IPS-20b (cell line): ENCODE measurements around the gene EVI5.
"Not testable (repeated sequence)": the region's sequence is repeated elsewhere in the genome, so short reads cannot be mapped to it uniquely, and the experiment has no call there.

Experiments
- H3K27ac ChIP-seq: one replicate; pipeline ENCODE4 v1.5.1; 2013; ENCODE audit warnings: low read length
- H3K27me3 ChIP-seq: 2 replicates; pipeline ENCODE4 v1.6.1; 2013; ENCODE audit warnings: mild to moderate bottlenecking, low read length, inconsistent platforms; ENCODE audit not compliant: insufficient read depth
- H3K36me3 ChIP-seq: 2 replicates; pipeline ENCODE4 v1.6.1; 2013; ENCODE audit warnings: low read depth, mild to moderate bottlenecking, inconsistent platforms, low read length, moderate library complexity; ENCODE audit not compliant: insufficient read depth
- H3K4me1 ChIP-seq: 2 replicates; pipeline ENCODE4 v1.6.1; 2013; ENCODE audit warnings: mild to moderate bottlenecking, control low read depth, inconsistent platforms, low read length, moderate library complexity; ENCODE audit not compliant: insufficient read depth
- H3K4me3 ChIP-seq: 2 replicates; pipeline ENCODE4 v1.5.1; 2013; ENCODE audit warnings: mild to moderate bottlenecking, low read length, inconsistent platforms
- H3K9ac ChIP-seq: 2 replicates; pipeline ENCODE4 v1.6.1; 2013; ENCODE audit warnings: low read depth, mild to moderate bottlenecking, inconsistent platforms, low read length, moderate library complexity
- H3K9me3 ChIP-seq: 2 replicates; pipeline ENCODE4 v1.6.1; 2013; ENCODE audit warnings: mild to moderate bottlenecking, low read depth, low read length, inconsistent platforms; ENCODE audit not compliant: insufficient read depth

EVI5 gene

GRCh38 chr1:92657701-92658100 is 127.2 kb downstream of the EVI5 start:
- H3K36me3 ChIP-seq = no peaks in the 10 kb centered on the region
- no peaks in the 10 kb centered on the region for H3K27me3 ChIP-seq
- no peak overlapping the region for H3K9ac ChIP-seq
- H3K27ac ChIP-seq = no peak overlapping the region
- no peak overlapping the region for H3K4me3 ChIP-seq
- no peaks in the 10 kb centered on the region for H3K4me1 ChIP-seq
- peaks cover 8% of the 10 kb centered on the region for H3K9me3 ChIP-seq

- H3K9ac ChIP-seq = no peak overlapping the region
- no peaks in the 10 kb centered on the region for H3K36me3 ChIP-seq
- peaks cover 8% of the 10 kb centered on the region for H3K9me3 ChIP-seq
- H3K4me1 ChIP-seq = no peaks in the 10 kb centered on the region
- no peak overlapping the region for H3K27ac ChIP-seq
- H3K27me3 ChIP-seq = no peaks in the 10 kb centered on the region
- no peak overlapping the region for H3K4me3 ChIP-seq
Observed at GRCh38 chr1:92655197-92655801, 129.6 kb downstream of the EVI5 start.

- Histone ChIP-seq H3K27me3 (no peaks in the 10 kb centered on the region), H3K36me3 (no peaks in the 10 kb centered on the region), H3K9ac (no peak overlapping the region), H3K9me3 (peaks cover 8% of the 10 kb centered on the region), H3K4me1 (no peaks in the 10 kb centered on the region), H3K4me3 (no peak overlapping the region), H3K27ac (no peak overlapping the region)
Observed at GRCh38 chr1:92653605-92654381, 131.1 kb downstream of the EVI5 start.

GRCh38 chr1:92640686-92641085 is 144.2 kb downstream of the EVI5 start:
- not testable (repeated sequence) for H3K36me3 ChIP-seq, H3K9ac ChIP-seq, H3K4me1 ChIP-seq, H3K27ac ChIP-seq, H3K27me3 ChIP-seq, H3K9me3 ChIP-seq, H3K4me3 ChIP-seq

GRCh38 chr1:92638498-92638897 is 146.4 kb downstream of the EVI5 start:
- no peaks in the 10 kb centered on the region for H3K4me1 ChIP-seq
- no peaks in the 10 kb centered on the region for H3K36me3 ChIP-seq
- no peaks in the 10 kb centered on the region for H3K27me3 ChIP-seq
- no peak overlapping the region for H3K27ac ChIP-seq
- no peaks in the 10 kb centered on the region for H3K9me3 ChIP-seq
- no peak overlapping the region for H3K4me3 ChIP-seq
- H3K9ac ChIP-seq = no peak overlapping the region

GRCh38 chr1:92635203-92635602 is 149.7 kb downstream of the EVI5 start:
- H3K9me3 ChIP-seq, H3K4me3 ChIP-seq, H3K4me1 ChIP-seq, H3K27me3 ChIP-seq, H3K36me3 ChIP-seq, H3K27ac ChIP-seq, H3K9ac ChIP-seq: not testable (repeated sequence)

GRCh38 chr1:92623187-92623778 is 161.6 kb downstream of the EVI5 start:
- Histone ChIP-seq H3K9me3 (no peaks in the 10 kb centered on the region), H3K27me3 (no peaks in the 10 kb centered on the region), H3K4me3 (no peak overlapping the region), H3K27ac (no peak overlapping the region), H3K9ac (no peak overlapping the region), H3K4me1 (no peaks in the 10 kb centered on the region), H3K36me3 (no peaks in the 10 kb centered on the region)

GRCh38 chr1:92619466-92620189 is 165.3 kb downstream of the EVI5 start:
- Histone ChIP-seq H3K9ac (no peak overlapping the region), H3K36me3 (no peaks in the 10 kb centered on the region), H3K4me1 (no peaks in the 10 kb centered on the region), H3K27me3 (no peaks in the 10 kb centered on the region), H3K27ac (no peak overlapping the region), H3K4me3 (no peak overlapping the region), H3K9me3 (no peaks in the 10 kb centered on the region)

GRCh38 chr1:92601044-92601443 is 183.9 kb downstream of the EVI5 start:
- Histone ChIP-seq H3K9me3 (no peaks in the 10 kb centered on the region), H3K4me3 (no peak overlapping the region), H3K36me3 (no peaks in the 10 kb centered on the region), H3K4me1 (no peaks in the 10 kb centered on the region), H3K27me3 (no peaks in the 10 kb centered on the region), H3K9ac (no peak overlapping the region), H3K27ac (no peak overlapping the region)

- Histone ChIP-seq H3K9ac (no peak overlapping the region), H3K36me3 (no peaks in the 10 kb centered on the region), H3K9me3 (no peaks in the 10 kb centered on the region), H3K27me3 (no peaks in the 10 kb centered on the region), H3K4me3 (no peak overlapping the region), H3K27ac (no peak overlapping the region), H3K4me1 (no peaks in the 10 kb centered on the region)
Observed at GRCh38 chr1:92599184-92599583, 185.7 kb downstream of the EVI5 start.

- peaks cover 13% of the 10 kb centered on the region for H3K9me3 ChIP-seq
- not testable (repeated sequence) for H3K9ac ChIP-seq, H3K36me3 ChIP-seq, H3K4me3 ChIP-seq, H3K27ac ChIP-seq, H3K27me3 ChIP-seq, H3K4me1 ChIP-seq
Observed at GRCh38 chr1:92589361-92589760, 195.5 kb downstream of the EVI5 start.
